AG08396 (cell line): Measurements from ENCODE around the gene TFDP2.

ENCODE experiments used
- DNase-seq: peaks from one replicate; pipeline ENCODE4 v3.0.0; 2012; ENCODE audit warnings: low spot score, mixed read lengths

TFDP2 gene

DNA sequence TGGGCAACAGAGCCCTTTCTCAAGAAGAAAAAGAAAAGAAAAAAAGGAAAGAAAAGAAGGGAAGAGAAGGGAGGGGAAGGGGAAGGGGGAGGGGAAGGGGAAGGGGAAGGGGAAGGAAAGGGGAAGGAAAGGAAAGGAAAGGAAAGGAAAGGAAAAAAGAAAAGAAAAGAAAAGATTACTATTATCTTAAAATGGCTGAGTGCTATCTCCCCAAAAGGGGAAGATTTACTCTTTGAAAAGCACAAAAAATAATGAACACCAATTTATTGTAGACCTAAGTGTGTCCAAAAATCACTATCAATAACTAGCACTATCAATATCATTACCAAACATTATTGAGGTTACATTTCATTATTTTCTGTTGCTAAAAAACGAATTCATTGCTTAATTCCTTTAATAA, 183.9 kb downstream of the TFDP2 start:
- no peak for DNase-seq

DNA sequence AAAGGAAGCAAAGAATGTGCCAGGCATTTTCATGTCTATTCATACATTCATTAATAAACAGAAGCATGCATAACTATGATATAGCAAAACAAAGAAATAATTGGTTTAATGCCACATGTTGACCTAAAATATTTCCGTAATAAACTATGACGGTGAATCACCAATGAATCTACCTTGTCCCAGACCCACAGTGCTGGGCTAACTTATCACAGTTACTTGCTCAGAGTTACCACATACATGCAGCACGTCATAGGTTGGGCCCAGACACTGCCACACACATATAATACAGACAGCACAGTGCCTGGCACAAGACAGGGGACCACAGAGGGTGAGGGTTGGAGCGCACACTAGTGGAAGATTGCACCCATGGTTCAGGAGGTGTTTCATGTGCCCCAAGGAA, 186.0 kb downstream of the TFDP2 start:
- no peak for DNase-seq

DNA sequence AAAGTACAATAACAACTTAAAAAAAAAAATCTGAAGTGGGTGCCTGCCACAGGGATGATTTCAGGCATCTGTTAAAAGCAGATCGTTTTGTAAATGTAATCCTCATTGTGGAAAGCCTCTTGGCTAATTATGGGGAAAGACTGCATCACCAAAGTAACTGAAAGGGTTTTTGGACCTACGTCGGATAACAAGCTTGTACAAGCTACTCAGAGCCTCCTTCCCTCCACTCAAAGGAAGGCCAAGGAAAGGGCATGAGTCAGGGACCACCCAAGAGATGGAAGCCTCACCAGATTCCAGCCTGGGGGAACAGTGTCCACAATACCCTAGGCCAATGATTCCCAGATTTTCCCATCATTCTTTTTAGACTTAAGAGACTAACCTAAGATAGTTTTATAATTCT, 188.6 kb downstream of the TFDP2 start:
- DNase-seq = no peak

DNA sequence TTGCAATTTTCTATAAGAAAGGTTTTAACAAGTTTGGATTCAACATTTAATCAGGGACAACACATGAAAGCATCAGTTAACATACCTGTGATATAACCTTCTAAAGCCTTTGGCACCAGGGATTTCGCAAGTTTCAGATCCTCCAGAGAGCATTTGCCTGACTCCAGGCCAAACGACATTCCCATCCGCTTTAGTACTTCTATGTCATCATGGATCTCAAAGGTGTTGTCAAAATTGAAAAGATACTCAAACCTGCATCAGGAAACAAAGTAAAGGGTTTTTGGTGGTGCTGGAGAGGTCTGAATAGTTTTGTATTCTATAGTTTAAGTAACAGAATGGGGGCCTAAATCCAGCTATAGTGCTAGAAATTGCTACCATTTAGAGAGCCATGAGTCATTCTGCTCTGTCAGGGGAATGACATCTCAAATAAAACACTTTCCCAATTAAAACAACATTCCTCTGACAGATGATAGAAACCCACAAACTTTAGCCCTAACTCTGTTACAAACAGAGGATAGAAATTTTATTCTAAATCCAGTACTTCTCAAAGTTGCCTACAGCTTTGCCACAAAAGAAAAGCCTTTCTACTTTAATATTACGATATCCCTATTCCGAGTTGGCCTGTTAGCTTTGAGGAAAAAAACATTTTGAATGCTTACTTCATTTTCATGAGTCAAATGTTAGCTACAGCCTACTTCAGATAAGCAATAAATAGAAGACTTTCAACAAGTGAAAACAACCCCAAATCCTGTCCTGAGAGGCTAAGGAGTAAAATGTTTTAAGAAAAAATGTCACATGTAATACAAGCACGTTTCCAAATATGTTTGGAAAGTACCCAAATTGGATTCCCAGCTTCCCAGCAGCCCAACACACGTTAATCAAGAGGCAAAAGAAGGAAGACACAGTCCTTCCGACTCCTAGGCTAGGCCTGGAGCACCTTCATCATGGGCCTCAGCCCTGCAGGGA, 189.5 kb downstream of the TFDP2 start:
- DNase-seq = peak; percentile 60

DNA sequence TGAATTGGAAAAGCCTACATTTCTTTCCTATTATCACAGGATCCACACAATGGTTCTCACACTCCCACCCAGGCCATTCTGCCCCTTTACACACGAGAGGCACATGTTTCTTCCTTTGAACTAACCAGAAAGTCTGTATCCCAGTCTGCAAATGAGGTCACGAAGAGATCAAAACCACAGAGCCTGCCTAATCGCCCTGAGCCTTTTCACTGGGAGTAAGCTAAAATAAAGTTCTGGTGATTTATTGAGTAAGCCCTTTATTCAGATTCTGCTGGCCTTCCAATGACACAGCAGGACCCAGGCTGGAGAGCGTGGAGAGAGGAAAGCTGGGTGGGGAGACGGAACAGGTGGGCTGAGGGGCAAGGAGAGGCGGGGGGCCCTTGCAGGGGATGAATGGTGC, 194.2 kb downstream of the TFDP2 start:
- peak; percentile 27 for DNase-seq

DNA sequence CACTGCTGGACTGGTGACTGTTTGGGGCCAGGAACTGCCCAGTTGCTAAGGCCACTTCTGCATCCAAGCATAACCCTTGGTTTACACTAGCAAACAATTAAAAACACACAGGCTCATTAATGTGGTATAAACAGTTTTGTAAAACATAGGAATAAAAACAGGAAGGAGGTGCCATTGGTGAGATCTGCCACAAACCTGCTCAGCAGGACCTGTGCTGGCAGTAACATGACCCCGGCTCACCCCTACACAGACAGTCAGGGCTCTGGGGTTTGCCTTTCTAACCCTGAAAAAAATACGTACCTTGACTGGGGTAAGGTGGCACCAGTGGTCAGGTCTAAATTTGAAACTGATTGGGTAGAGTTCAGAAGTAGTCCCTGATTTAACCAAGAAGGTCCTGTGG, 196.7 kb downstream of the TFDP2 start:
- no peak for DNase-seq

DNA sequence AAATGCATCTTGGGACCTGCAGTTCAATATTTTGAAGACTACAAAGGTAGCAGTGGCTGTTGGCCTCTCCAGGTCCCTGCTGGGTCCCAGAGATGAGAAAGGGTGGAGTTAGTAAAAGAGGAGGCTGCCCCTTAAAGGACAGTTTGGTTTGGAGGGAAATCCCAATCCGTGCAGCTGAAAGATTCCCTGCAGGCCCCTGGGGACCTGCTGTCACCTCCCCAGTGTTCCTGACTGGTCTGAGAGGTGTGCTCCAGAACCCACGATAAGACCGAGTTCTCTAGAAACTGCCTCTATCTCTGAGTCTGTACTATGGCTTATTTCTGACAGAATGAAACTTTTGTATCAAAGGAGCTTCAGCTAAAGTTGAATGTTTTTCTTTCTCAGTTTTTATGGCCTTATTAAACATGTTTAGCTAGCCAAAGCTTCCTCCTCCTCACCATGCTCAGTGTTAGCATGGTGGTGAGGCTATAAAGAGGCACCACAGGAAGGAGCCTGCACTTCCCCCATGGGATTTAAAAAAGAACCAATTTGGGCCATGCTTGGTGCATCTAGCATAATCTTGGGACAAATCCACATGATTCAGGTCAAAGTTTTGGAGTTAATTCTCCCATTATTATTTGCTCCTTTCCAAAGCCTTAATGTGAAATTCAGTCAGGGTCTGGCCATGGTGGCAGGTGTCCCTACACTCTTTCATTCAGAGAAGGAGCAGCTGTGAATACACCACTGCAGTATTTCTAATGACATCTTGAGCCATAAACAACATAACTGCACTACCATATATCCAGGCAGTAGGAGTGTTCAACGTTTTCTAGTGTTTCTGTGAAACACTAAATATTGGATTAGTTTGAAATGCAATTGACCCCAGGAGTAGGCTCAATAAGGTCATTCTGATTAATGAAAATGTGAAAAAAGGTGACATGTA, 198.5 kb downstream of the TFDP2 start:
- no peak for DNase-seq

DNA sequence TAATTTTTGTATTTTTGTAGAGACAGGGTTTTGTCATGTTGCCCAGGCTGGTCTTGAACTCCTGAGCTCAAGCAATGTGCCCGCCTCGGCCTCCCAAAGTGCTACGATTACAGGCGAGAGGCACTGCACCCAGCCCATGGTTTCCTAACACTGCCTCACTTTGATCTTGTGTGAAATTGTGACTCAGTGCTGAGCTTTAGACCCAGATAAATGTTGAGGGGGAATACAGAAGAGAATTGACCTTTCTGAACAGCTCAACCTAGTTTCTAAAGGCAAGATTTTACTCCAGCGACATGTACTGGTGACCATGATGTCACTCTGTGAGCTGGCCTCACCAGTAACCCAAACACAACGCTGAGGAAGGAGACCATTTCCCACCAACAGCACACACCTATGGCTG, 199.4 kb downstream of the TFDP2 start:
- no peak for DNase-seq

DNA sequence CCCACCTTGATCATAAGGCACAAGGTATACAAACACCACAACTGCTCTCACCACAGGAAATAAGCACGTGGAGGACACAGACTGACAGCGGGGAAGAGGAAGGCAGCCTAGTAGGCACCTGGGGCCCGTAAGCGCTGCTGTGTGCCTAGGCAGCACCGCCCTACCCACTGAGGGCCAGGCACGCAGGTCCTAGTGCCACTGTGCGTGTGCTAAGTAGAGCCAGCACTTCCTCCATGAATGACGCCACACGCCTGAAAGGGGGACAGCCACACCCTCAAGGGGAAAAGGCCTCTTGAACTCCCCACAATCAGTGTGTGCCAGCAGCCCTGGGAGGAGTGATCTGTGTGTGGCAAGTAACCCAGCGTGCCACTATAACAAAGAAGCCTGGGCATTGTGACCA, 199.9 kb downstream of the TFDP2 start:
- no peak for DNase-seq

DNA sequence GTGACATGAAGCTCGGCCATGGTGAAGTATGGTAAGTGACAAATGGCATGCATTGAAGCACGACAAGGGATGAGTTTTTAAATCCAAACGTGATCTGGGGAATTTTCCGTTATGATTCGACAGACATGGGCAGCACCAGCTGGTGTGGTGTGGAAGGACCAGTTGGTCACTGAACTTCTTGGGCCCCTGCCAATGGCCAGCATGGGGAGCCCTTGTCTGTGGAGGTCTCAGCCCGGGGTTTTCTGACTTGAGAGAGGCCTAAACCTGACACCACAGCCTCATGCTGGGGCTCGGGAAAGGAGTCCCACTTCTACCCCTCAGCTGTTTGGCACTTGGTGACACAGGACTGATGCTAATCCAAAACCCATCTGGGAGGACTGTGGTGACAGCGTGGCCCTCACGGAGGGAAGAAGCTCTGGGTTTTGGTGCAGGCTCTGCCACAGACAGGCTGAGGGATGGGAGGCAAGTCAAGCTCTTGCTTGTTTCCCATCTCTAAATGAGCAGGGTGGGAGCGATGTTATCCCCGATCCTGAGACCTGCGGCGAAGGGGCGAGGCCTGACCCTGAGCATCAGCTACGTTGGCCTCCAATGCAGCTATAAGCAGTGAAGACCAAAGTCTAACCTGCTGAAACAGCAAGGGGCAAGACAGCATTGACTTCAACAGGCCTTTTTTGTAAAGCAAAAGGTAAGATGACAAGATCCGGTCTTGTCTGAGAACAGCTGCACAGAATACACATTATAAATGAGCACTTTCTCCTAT, 203.4 kb downstream of the TFDP2 start:
- DNase-seq = no peak

DNA sequence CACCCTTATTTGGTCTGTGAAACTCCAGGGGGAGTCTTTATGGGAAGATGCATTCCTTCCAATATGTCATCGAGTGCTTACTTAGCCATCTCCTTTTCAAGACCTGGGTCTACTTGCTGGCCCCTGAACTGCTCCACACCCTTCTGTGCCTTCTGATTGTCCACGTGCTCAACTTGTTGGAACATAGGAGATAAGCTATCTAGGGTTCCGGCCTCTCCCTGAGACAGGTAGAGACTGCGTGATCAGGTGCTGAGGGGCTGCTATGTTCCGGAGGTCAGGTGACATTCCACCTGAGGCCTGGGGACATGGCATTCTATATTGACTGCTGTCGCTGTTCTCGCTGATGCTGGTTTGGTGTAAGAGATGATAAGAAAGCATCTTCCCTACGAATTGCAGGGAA, 207.3 kb downstream of the TFDP2 start:
- no peak for DNase-seq

DNA sequence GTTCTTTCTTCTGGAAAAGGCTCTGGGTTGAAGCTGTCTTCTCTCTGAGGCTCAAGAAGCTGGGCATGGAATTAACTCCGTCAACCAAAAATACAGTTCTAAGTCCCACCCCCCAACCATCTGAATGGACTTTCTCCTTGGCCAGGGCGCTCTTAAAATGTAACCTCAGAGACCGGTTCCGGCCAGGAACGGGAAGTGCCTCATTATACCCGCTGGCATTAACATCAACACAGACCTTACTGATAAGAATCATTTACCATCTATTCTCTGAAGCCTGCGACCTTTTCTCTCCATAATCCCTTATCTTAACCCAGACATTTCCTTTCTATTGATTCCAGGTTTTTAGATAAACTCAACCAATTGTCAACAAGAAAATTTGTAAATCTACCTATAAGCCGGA, 208.3 kb downstream of the TFDP2 start:
- DNase-seq = no peak

DNA sequence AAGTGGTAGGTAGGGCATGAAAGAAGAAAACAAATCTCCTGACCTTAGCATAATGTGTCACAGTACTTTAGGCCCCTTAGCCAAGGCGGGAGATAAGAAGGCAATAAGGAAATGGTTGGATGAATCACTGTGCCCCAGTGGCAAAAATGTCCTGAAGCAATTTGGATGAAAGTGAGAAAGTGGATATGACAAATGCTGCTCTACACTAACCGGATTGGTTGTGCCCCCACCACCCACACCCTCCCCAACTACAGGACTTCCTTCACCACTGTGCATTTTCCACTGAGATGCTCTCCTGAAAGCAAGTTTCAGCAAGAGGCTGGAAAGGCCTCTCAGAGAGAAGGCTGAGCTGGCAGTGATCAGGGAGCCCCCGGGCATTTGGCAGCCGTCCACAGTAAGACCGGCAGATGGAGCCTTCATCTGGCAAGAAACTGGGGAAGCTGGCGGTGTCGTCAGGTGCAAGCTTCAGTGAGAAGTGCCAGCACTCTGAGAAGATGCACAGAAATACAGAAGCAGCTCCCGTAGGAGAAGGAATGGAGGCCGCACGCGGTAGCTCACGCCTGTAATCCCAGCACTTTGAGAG, 209.1 kb downstream of the TFDP2 start:
- peak; percentile 46 for DNase-seq

DNA sequence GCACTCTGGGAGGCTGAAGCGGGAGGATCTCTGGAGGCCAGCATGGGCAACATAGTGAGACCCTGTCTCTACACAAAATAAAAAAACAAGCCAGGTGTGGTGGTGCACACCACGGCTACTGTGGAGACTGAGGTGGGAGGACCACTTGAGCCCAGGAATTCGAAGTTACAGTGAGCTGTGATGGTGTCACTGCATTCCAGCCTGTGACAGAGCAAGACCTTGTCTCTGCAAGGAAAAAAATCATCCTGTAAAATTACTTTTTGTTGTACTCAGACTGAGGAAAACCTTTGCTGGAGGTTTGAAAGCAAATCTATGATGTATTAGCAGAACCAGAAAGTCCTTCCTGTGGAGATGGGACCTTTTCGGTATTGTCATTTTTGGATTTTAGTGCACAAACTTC, 209.6 kb downstream of the TFDP2 start:
- no peak for DNase-seq

DNA sequence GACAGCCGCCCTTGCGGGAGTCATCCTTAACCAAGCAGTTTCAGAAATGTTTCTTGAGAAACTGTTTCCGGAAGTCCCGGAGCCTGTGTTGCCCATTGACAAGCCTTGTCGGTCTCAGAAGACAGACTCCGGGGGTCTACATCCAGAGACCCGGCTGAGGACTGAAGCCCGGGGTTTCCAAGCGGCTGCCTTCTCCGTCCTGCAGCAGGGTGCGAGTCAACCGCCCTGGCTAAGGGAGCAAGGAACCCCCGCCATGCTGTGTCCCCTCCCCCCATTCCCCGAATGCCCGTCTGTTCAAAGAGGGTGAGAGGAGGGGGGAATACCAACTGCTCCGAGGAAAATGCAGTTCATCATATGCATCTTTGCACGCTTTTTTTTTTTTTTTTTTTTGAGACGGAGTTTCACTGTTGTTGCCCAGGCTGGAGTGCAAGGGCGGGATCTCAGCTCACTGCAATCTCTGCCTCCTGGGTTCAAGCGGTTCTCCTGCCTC, 211.3 kb downstream of the TFDP2 start:
- DNase-seq = no peak

DNA sequence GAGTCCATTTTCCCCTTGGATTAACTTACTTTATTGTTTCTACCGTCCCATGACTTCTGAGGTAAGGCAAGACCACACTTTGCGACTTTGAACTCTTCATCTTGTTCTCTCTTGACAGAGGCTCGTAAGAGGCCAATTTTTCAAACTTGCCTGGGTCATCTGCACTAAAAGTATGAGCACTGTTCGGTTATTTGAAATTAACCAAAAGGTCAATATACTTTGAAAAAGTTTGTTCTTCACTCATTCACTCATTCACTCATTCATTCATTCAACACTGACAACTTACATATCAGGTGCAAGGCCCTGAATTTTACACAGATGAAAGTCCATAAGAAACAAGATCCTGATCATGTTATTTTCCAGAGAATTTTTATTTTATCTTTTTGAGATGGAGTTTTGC, 215.0 kb downstream of the TFDP2 start:
- DNase-seq = no peak

DNA sequence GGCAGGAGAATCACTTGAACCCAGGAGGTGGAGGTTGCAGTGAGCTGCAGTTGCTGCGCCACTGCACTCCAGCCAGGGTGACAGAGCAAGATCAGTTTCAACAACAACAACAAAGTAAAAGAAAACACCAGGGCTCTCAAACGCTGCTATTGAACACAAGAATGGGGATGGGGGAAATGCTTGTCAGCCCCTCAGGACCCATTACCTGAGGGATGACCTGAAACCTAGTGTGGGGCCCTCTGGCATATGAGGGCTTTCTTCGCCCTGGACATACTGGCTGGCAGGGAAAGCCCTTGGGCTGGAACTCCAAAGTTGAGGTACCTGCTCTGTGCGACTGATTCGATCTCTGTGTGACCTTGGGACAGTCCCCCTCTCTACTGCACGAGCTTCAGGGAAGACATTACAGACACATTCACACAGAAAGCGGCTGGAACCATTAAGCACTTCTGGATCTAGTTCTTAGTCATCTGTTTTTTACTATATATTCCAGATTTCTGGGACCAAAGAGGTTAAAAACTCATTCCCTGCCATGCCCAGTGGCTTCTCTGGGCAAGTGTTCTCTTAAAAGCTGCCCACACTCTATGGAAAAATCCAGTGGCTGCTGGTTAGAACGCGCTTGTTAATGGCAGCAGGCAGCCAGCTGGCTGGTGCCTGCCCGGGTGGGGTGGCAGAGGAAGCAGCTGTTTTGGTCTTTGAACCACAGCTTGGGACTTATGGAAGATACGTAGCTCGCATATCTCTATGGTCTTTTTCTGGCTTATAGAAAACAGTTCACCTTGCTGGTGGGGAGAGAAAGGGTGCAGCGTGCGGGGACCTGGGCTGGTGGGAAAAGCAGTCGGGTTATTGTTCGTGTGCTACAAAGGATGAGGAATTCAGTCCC, 215.7 kb downstream of the TFDP2 start:
- no peak for DNase-seq

DNA sequence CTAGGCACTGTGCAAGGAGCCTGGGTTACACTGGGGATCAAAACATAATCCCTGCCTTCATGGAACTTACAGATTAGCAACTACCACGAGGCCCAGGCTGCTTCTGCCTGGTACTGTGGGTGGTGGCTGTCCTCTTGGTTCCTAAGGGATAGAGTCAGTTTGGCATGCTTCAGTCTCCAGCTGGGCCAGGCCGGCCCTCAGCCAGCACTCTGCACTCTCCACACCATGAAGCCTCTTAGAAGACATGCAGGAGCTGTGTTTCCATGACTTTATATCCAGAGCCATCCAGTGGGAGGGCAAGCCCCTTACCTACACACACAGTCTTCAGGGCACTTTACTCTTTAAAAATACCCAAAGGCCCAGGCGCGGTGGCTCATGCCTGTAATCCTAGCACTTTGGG, 218.5 kb downstream of the TFDP2 start:
- no peak for DNase-seq

DNA sequence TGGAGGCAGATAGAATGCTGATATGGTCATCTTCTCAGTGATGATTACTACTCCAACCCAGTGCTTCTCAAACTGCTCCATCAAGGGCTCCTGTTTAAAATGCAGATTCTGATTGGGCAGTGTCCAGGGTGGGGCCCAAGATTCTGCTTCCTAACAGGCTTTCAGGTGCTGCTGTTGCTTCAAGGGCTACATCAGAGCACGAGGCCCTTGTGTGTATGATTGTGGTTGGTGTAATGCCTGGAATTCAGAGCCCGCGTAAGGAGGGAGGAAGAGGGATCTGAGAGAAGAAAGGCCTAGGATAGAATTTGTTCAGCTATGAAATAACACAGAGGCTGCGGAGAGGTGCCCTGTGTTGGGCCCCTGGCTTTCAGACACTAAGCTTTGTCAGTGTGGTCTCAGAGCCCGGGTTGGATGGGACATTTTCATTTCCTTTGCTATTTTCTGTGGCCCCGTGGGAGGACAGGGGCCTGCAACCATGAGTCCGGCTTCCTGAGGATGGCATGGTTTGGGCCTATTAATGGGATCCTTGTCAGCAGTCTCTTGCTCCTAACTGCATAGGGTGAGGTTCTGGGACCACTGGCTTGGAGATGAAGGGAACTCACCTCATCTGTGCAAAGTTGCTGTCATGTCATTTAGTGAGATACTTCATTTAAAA, 219.9 kb downstream of the TFDP2 start:
- DNase-seq = no peak

DNA sequence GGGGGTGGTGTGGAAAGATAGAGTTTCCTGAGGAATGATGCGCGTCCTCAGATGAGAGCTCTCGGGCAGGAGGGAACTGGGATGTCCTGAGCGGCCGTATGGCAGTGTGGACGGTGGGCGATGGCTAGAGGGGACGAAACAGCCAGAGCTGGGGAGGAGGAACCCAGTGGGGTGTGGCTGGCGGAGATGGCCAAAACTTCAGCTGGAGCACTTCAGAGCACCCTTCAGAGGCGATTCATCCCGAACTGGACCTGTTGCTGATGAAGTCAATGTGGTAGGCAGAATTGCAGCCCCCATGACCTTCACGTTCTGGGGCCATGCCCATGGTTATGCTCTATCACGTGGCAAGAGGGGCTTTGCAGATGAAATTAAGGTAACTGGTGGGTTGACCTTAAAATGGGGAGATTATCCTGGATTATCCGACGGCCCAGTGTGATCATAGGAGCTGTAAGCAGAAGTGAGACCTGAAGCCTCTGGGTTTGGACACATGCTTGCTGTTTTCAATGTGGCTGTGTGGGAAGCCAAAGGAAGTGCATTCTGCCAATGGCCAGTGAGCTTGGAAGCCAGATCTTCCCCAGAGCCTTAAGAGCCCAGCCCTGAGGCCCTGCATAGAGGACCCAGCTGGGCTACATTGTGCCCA, 220.6 kb downstream of the TFDP2 start:
- DNase-seq = no peak
